Smooth muscle cell (in vitro differentiated cells): ENCODE results near the gene IMP4. TPM values are rescaled to one million over a fixed set of nuclear protein-coding genes. Genes with fewer than 3 reads are reported as not detected.

Source experiments
- DNase-seq: peaks from one replicate; lab custom pipeline; 2025; ENCODE audit not compliant: unreplicated experiment; lab: John Stamatoyannopoulos, UW
- H2AFZ ChIP-seq: fragments of 200-600 bp; sonication (generic); 2 replicates; pipeline ENCODE4 v1.6.0; 2016; ENCODE audit warnings: antibody characterized with exemption, low read depth, mild to moderate bottlenecking
- H3F3A ChIP-seq: fragments of 200-600 bp; sonication (generic); 2 replicates; pipeline ENCODE4 v1.6.0; 2017; ENCODE audit warnings: antibody characterized with exemption, low read depth
- H3K27ac ChIP-seq: fragments of 200-600 bp; sonication (generic); 2 replicates; pipeline ENCODE4 v1.5.1; 2016; ENCODE audit warnings: low read depth, mild to moderate bottlenecking
- H3K27me3 ChIP-seq: fragments of 200-600 bp; sonication (generic); 2 replicates; pipeline ENCODE4 v1.6.1; 2016; ENCODE audit warnings: low read depth, mild to moderate bottlenecking
- H3K36me3 ChIP-seq: fragments of 200-600 bp; sonication (generic); 2 replicates; pipeline ENCODE4 v1.5.1; 2016; ENCODE audit warnings: low read depth
- H3K4me1 ChIP-seq: fragments of 200-600 bp; sonication (generic); 2 replicates; pipeline ENCODE4 v1.5.1; 2016; ENCODE audit warnings: low read depth
- H3K4me2 ChIP-seq: fragments of 200-600 bp; sonication (generic); 2 replicates; pipeline ENCODE4 v1.6.0; 2016; ENCODE audit warnings: mild to moderate bottlenecking
- H3K4me3 ChIP-seq: fragments of 200-600 bp; sonication (generic); 2 replicates; pipeline ENCODE4 v1.5.1; 2016; ENCODE audit warnings: mild to moderate bottlenecking
- H3K79me2 ChIP-seq: fragments of 200-600 bp; sonication (generic); 2 replicates; pipeline ENCODE4 v1.6.0; 2016; ENCODE audit warnings: low read depth, mild to moderate bottlenecking
- H3K9ac ChIP-seq: fragments of 200-600 bp; sonication (generic); 2 replicates; pipeline ENCODE4 v1.6.0; 2016; ENCODE audit warnings: low read depth
- H3K9me3 ChIP-seq: fragments of 200-600 bp; sonication (generic); replicated peaks from 2 replicates; pipeline ENCODE4 v1.5.1; 2016; ENCODE audit warnings: low read depth
- H4K20me1 ChIP-seq: fragments of 200-600 bp; sonication (generic); 2 replicates; pipeline ENCODE4 v1.6.0; 2016; ENCODE audit warnings: low read depth
- WGBS: methylation state at CpG from one replicate; pipeline ENCODE4 v1.1.7; 2016; ENCODE audit warnings: low lambda C conversion rate; 5-methylcytosine and 5-hydroxymethylcytosine counted together
- polyA plus RNA-seq: library from polyadenylated mRNA; unstranded; fragments of >200 nt; fragmentation: Nextera tagmentation; extraction: Ambion mirVana; gene quantifications from 2 replicates; pipeline ENCODE4 v1.2.1, GENCODE V29; 2016
- total RNA-seq: library from RNA; depleted of rRNA; stranded (reverse); fragments of >200 nt; gene quantifications from 2 replicates; pipeline ENCODE4 v1.2.3, GENCODE V29; 2014
- TF ChIP-seq, protein P1 (sequence below): fragments of 200-600 bp; sonication (generic); IDR thresholded peaks from 2 replicates; pipeline ENCODE4 v1.5.1; 2017; ENCODE audit warnings: borderline replicate concordance, mild to moderate bottlenecking, antibody characterized with exemption; ENCODE audit not compliant: insufficient read depth, poor library complexity, severe bottlenecking

IMP4 gene
- total and polyA plus RNA-seq, 2 experiments from 2014 or later, result 59.3 to 75.0 TPM

DNA sequence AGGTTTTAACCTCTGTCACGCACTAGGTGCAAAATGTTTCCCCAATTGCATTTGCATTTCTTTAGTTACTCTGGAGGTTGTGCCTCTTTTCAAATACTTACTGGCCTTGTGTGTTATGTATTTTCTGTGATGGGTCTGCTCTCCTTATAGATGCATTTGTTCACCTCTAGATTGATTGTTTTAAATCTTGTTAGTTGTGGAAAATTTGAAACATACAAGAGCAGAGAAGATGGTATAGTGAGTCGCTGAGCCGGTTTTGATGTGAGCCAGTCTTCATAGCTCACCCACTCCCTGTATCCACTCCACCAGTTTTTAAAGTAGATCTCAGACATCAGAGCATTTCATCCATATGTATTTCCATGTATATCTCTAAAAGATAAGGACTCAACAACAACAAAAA lies 6.5 kb downstream of the IMP4 start:
- H3K36me3 ChIP-seq, result peaks cover 6% of the 10 kb centered on the region
- H3K9ac ChIP-seq, result no peak overlapping the region
- 97% methylated on average over 3 of the region's 3 CpGs for WGBS
- peaks cover 2% of the 10 kb centered on the region for H3K79me2 ChIP-seq
- H3K4me1 ChIP-seq, result peaks cover 8% of the 10 kb centered on the region
- H3K9me3 ChIP-seq, result no peaks in the 10 kb centered on the region
- TF ChIP-seq, protein P1, sequence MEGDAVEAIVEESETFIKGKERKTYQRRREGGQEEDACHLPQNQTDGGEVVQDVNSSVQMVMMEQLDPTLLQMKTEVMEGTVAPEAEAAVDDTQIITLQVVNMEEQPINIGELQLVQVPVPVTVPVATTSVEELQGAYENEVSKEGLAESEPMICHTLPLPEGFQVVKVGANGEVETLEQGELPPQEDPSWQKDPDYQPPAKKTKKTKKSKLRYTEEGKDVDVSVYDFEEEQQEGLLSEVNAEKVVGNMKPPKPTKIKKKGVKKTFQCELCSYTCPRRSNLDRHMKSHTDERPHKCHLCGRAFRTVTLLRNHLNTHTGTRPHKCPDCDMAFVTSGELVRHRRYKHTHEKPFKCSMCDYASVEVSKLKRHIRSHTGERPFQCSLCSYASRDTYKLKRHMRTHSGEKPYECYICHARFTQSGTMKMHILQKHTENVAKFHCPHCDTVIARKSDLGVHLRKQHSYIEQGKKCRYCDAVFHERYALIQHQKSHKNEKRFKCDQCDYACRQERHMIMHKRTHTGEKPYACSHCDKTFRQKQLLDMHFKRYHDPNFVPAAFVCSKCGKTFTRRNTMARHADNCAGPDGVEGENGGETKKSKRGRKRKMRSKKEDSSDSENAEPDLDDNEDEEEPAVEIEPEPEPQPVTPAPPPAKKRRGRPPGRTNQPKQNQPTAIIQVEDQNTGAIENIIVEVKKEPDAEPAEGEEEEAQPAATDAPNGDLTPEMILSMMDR, result no peak
- H4K20me1 ChIP-seq, result peaks cover 3% of the 10 kb centered on the region
- no peak overlapping the region for H3K27ac ChIP-seq
- no peak for DNase-seq
- no peaks in the 10 kb centered on the region for H3F3A ChIP-seq
- no peak overlapping the region for H3K4me3 ChIP-seq
- H3K4me2 ChIP-seq, result no peak overlapping the region
- no peaks in the 10 kb centered on the region for H3K27me3 ChIP-seq
- no peak overlapping the region for H2AFZ ChIP-seq

GRCh38 chr2:130351711-130352110 lies 9.0 kb downstream of the IMP4 start:
- H3K9me3 ChIP-seq, result no peaks in the 10 kb centered on the region
- H3F3A ChIP-seq, result no peaks in the 10 kb centered on the region
- H3K79me2 ChIP-seq, result no peaks in the 10 kb centered on the region
- no peak overlapping the region for H2AFZ ChIP-seq
- TF ChIP-seq, protein P1, result no peak
- WGBS, result 92% methylated on average over 7 of the region's 7 CpGs
- no peak overlapping the region for H3K4me2 ChIP-seq
- H3K9ac ChIP-seq, result no peak overlapping the region
- no peaks in the 10 kb centered on the region for H4K20me1 ChIP-seq
- H3K27me3 ChIP-seq, result no peaks in the 10 kb centered on the region
- peaks cover 6% of the 10 kb centered on the region for H3K36me3 ChIP-seq
- no peak overlapping the region for H3K4me3 ChIP-seq
- peaks cover 17% of the 10 kb centered on the region for H3K4me1 ChIP-seq
- no peak overlapping the region for H3K27ac ChIP-seq
- DNase-seq, result no peak

DNA sequence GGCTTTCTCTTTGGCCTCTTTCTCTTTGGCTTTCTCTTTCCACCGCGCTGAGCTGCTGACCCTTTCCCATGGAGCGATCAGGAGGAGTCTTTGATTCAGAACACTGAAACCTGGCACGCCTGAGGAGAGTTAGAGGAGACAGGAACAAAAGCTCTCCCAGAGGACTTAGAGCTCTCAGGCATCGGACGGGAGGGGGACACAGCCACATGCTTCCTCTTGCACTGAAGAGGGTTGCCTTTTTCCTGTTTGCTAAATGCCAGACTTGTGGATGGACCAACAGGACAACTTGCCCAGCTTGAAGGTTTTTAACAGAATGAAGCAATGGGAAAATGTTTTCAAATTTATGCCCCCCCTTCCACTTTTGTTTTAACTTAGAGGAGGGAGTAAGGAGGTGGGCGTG lies 9.5 kb downstream of the IMP4 start:
- H3K27ac ChIP-seq, result no peak overlapping the region
- no peak overlapping the region for H3K9ac ChIP-seq
- no peak overlapping the region for H3K4me2 ChIP-seq
- WGBS, result 88% methylated on average over 7 of the region's 7 CpGs
- no peak for DNase-seq
- peaks cover 17% of the 10 kb centered on the region for H3K4me1 ChIP-seq
- H3K79me2 ChIP-seq, result no peaks in the 10 kb centered on the region
- peaks cover 3% of the 10 kb centered on the region for H3K36me3 ChIP-seq
- no peaks in the 10 kb centered on the region for H3K9me3 ChIP-seq
- TF ChIP-seq, protein P1, result no peak
- H3K27me3 ChIP-seq, result no peaks in the 10 kb centered on the region
- H4K20me1 ChIP-seq, result no peaks in the 10 kb centered on the region
- H3F3A ChIP-seq, result no peaks in the 10 kb centered on the region
- no peak overlapping the region for H2AFZ ChIP-seq
- no peak overlapping the region for H3K4me3 ChIP-seq
